HG02610 (cell line): ENCODE measurements around the gene MECP2.
A peak's percentile ranks its signal among the peaks of the same experiment; 100 is the strongest.
"Not testable (repeated sequence)": the region's sequence is repeated elsewhere in the genome, so short reads cannot be mapped to it uniquely, and the experiment has no call there.

Experiments used
- ATAC-seq: cut with Tn5 transposase; IDR thresholded peaks from one replicate; pipeline ENCODE4 v1.9.1; 2021; ENCODE audit warnings: mild to moderate bottlenecking, moderate library complexity; ENCODE audit not compliant: unreplicated experiment

MECP2 gene

GRCh38 chrX:154097589-154098541 lies at the start of gene MECP2:
TSS of gene MECP2 (minus strand) at chrX:154097717.
- ATAC-seq, result peak; percentile 93

GRCh38 chrX:154144010-154144409 lies 46.5 kb upstream of the MECP2 start, which contains the start of gene OPN1LW:
TSS of gene OPN1LW (plus strand) at chrX:154144243. CDS start at chrX:154144284, 41 bp downstream.
- not testable (repeated sequence) for ATAC-seq

GRCh38 chrX:154142950-154143745 lies 45.6 kb upstream of the MECP2 start:
- no peak for ATAC-seq

GRCh38 chrX:154142386-154142785 lies 44.9 kb upstream of the MECP2 start:
- ATAC-seq, result no peak

GRCh38 chrX:154140742-154141141 lies 43.2 kb upstream of the MECP2 start:
- ATAC-seq, result no peak

- no peak for ATAC-seq
Observed at GRCh38 chrX:154140206-154140605, 42.7 kb upstream of the MECP2 start.

- no peak for ATAC-seq
Observed at GRCh38 chrX:154138857-154139256, 41.3 kb upstream of the MECP2 start.

- no peak for ATAC-seq
Observed at GRCh38 chrX:154136627-154137161, 39.2 kb upstream of the MECP2 start.

- no peak for ATAC-seq
Observed at GRCh38 chrX:154135458-154136229, 38.1 kb upstream of the MECP2 start.

- no peak for ATAC-seq
Observed at GRCh38 chrX:154132366-154132765, 34.8 kb upstream of the MECP2 start.

- ATAC-seq, result no peak
Observed at GRCh38 chrX:154131955-154132354, 34.4 kb upstream of the MECP2 start.

- ATAC-seq, result no peak
Observed at GRCh38 chrX:154126101-154126500, 28.6 kb upstream of the MECP2 start.

GRCh38 chrX:154125391-154126040 lies 28.0 kb upstream of the MECP2 start:
- ATAC-seq, result no peak

- ATAC-seq, result no peak
Observed at GRCh38 chrX:154123241-154124219, 26.0 kb upstream of the MECP2 start.

GRCh38 chrX:154121961-154122360 lies 24.4 kb upstream of the MECP2 start:
- no peak for ATAC-seq

GRCh38 chrX:154121207-154121606 lies 23.7 kb upstream of the MECP2 start:
- ATAC-seq, result no peak

- no peak for ATAC-seq
Observed at GRCh38 chrX:154120567-154120966, 23.1 kb upstream of the MECP2 start.

GRCh38 chrX:154117566-154117965 lies 20.0 kb upstream of the MECP2 start:
- no peak for ATAC-seq
